ENCODE results near the gene BCAS3.
"Not testable (repeated sequence)": the region's sequence is repeated elsewhere in the genome, so short reads cannot be mapped to it uniquely, and the experiment has no call there.

Gene BCAS3

GRCh38 chr17:61000911-61001310 is 323.3 kb downstream of the BCAS3 start:
- no peak overlapping the region for H3K4me3 ChIP-seq (replicated peaks; ENCODE audit: low read depth, low read length)
- TF ChIP-seq CTCF (IDR thresholded peaks at IDR 0.05; ENCODE audit: low read length, missing control alignments) = peak; percentile 48
- peak; percentile 61 for DNase-seq (ENCODE audit: low read depth)

- H3K4me3 ChIP-seq (replicated peaks; ENCODE audit: low read depth, low read length) = no peak overlapping the region
- peak; percentile 71 for DNase-seq (ENCODE audit: low read depth)
- peak; percentile 50 for TF ChIP-seq CTCF (IDR thresholded peaks at IDR 0.05; ENCODE audit: low read length, missing control alignments)
These were observed 324.7 kb downstream of the BCAS3 start for GRCh38 chr17:61002316-61002736.

- DNase-seq (ENCODE audit: low read depth) = peak; percentile 10
- no peak overlapping the region for H3K4me3 ChIP-seq (replicated peaks; ENCODE audit: low read depth, low read length)
- TF ChIP-seq CTCF (IDR thresholded peaks at IDR 0.05; ENCODE audit: low read length, missing control alignments) = no peak
These were observed 327.7 kb downstream of the BCAS3 start for GRCh38 chr17:61005358-61005757.

GRCh38 chr17:61005958-61006357 is 328.3 kb downstream of the BCAS3 start:
- DNase-seq (ENCODE audit: low read depth); H3K4me3 ChIP-seq (replicated peaks; ENCODE audit: low read depth, low read length): not testable (repeated sequence)

- H3K4me3 ChIP-seq (replicated peaks; ENCODE audit: low read depth, low read length) = no peak overlapping the region
- no peak for DNase-seq (ENCODE audit: low read depth)
- TF ChIP-seq CTCF (IDR thresholded peaks at IDR 0.05; ENCODE audit: low read length, missing control alignments) = no peak
These were observed 330.3 kb downstream of the BCAS3 start for GRCh38 chr17:61007980-61008379.

GRCh38 chr17:61009663-61010062 is 332.0 kb downstream of the BCAS3 start:
- DNase-seq (ENCODE audit: low read depth) = peak; percentile 46
- no peak overlapping the region for H3K4me3 ChIP-seq (replicated peaks; ENCODE audit: low read depth, low read length)
- TF ChIP-seq CTCF (IDR thresholded peaks at IDR 0.05; ENCODE audit: low read length, missing control alignments) = no peak

GRCh38 chr17:61010661-61011170 is 333.1 kb downstream of the BCAS3 start:
- H3K4me3 ChIP-seq (replicated peaks; ENCODE audit: low read depth, low read length) = no peak overlapping the region
- no peak for DNase-seq (ENCODE audit: low read depth)
- TF ChIP-seq CTCF (IDR thresholded peaks at IDR 0.05; ENCODE audit: low read length, missing control alignments) = no peak
